GM18526 (cell line): ENCODE measurements around the gene CCSER2.

ENCODE experiments used
- POLR2A ChIP-seq: IDR thresholded peaks from 3 replicates; pipeline ENCODE4 v1.6.1; 2011; ENCODE audit not compliant: insufficient read length; ENCODE audit errors: extremely low read depth

The CCSER2 gene

GRCh38 chr10:84510121-84510520 is 181.7 kb downstream of the CCSER2 start:
- TF ChIP-seq POLR2A, result no peak

GRCh38 chr10:84511106-84511505 is 182.7 kb downstream of the CCSER2 start:
- TF ChIP-seq POLR2A, result no peak

- no peak for TF ChIP-seq POLR2A
These were observed 183.4 kb downstream of the CCSER2 start for GRCh38 chr10:84511709-84512285.

GRCh38 chr10:84517554-84517953 is 189.2 kb downstream of the CCSER2 start:
- no peak for TF ChIP-seq POLR2A

- TF ChIP-seq POLR2A, result no peak
These were observed 190.8 kb downstream of the CCSER2 start for GRCh38 chr10:84519235-84519634.

- TF ChIP-seq POLR2A, result no peak
These were observed 192.6 kb downstream of the CCSER2 start for GRCh38 chr10:84521013-84521412.

GRCh38 chr10:84521468-84521867 is 193.1 kb downstream of the CCSER2 start:
- no peak for TF ChIP-seq POLR2A

GRCh38 chr10:84522612-84523462 is 194.4 kb downstream of the CCSER2 start:
- no peak for TF ChIP-seq POLR2A

- TF ChIP-seq POLR2A, result no peak
These were observed 195.1 kb downstream of the CCSER2 start for GRCh38 chr10:84523526-84523925.

GRCh38 chr10:84524435-84524834 is 196.0 kb downstream of the CCSER2 start:
- TF ChIP-seq POLR2A, result no peak

GRCh38 chr10:84525120-84525806 is 196.9 kb downstream of the CCSER2 start:
- TF ChIP-seq POLR2A, result no peak

GRCh38 chr10:84530724-84531325 is 202.4 kb downstream of the CCSER2 start:
- no peak for TF ChIP-seq POLR2A

GRCh38 chr10:84531396-84531795 is 203.0 kb downstream of the CCSER2 start:
- TF ChIP-seq POLR2A, result no peak

GRCh38 chr10:84534168-84534567 is 205.8 kb downstream of the CCSER2 start:
- no peak for TF ChIP-seq POLR2A

- no peak for TF ChIP-seq POLR2A
These were observed 209.1 kb downstream of the CCSER2 start for GRCh38 chr10:84537447-84537931.
